ENCODE measurements around the gene ZNF385D. TPM values are rescaled to one million over a fixed set of nuclear protein-coding genes. Genes with fewer than 3 reads are reported as not detected.

Gene ZNF385D
- total and polyA plus RNA-seq, 5 donors from 2014 or later, result 2.7 TPM; not detected in 4

DNA sequence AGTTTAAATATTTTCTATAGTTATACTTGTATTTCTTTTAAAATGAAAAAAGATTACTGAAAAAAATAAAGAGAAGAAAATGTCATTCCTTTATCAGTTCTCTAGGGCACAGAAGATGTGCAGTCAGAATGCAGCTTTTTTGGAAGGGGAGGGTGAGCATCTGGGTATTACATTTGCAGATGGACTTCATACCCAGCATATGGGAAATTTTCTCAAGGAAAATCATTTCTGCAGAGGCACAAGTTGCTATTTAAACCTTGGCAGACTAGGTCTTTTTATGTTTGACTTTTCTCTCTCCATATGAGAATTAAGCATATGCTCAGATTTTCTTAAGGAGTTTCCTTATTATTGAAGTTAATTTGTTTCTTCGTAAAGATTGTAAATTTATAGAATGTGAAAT, 39.5 kb upstream of the ZNF385D start:
- Histone ChIP-seq H3K27me3 (ENCODE audit: control insufficient read depth, insufficient read depth, low read length) (no peaks in the 10 kb centered on the region), H3K4me3 (ENCODE audit: low read depth, low read length) (no peak overlapping the region), H3K36me3 (ENCODE audit: control insufficient read depth, insufficient read depth, low read length) (no peaks in the 10 kb centered on the region), H3K9me3 (ENCODE audit: control insufficient read depth in 2 of 2, low read length in 2 of 2) (peaks cover 0 to 6% of the 10 kb centered on the region in 2 experiments), H3K27ac (ENCODE audit: insufficient read depth, low read length, poor library complexity, severe bottlenecking) (no peak overlapping the region), H3K4me1 (ENCODE audit: control insufficient read depth, insufficient read depth, low read length, poor library complexity, severe bottlenecking) (no peaks in the 10 kb centered on the region)
- Mint-ChIP-seq H3K4me3 (no peak overlapping the region), H3K27me3 (no peaks in the 10 kb centered on the region), H3K4me1 (no peaks in the 10 kb centered on the region), H3K36me3 (no peaks in the 10 kb centered on the region), H3K9me3 (peaks cover 0 to 14% (median 7%) of the 10 kb centered on the region in 7 donors), H3K27ac (no peak overlapping the region)
- DNase-seq (no peak), ATAC-seq (ENCODE audit: low read depth in 2 of 2) (no peak)

DNA sequence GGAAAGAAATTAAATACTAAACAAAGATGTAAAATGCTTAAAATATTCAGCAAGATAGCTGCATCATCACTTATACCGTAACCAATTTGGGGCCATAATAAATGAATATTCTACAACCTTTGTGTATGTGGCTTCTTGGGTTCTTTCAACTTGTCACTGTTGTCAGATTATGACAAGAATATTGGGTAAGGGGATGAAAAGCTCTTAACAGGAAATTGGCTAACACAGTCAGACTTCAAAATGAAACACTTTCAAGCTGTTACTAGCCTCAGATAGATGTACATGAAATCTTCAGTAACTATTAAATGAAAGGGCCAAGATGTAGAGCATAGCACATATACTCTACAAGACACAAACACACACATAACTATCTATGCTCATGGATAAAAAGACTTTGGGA, 38.7 kb upstream of the ZNF385D start:
- ATAC-seq (ENCODE audit: low read depth in 2 of 2) (no peak), DNase-seq (no peak)
- H3K9me3 ChIP-seq (ENCODE audit: control insufficient read depth in 2 of 2, low read length in 2 of 2), result peaks cover 0 to 6% of the 10 kb centered on the region in 2 experiments
- H3K27ac ChIP-seq (ENCODE audit: insufficient read depth, low read length, poor library complexity, severe bottlenecking), result no peak overlapping the region
- H3K4me1 Mint-ChIP-seq, result no peaks in the 10 kb centered on the region
- no peaks in the 10 kb centered on the region for H3K4me1 ChIP-seq (ENCODE audit: control insufficient read depth, insufficient read depth, low read length, poor library complexity, severe bottlenecking)
- H3K36me3 ChIP-seq (ENCODE audit: control insufficient read depth, insufficient read depth, low read length), result no peaks in the 10 kb centered on the region
- H3K9me3 Mint-ChIP-seq, result peaks cover 0 to 14% (median 4%) of the 10 kb centered on the region in 7 donors
- H3K27ac Mint-ChIP-seq, result no peak overlapping the region
- no peaks in the 10 kb centered on the region for H3K36me3 Mint-ChIP-seq
- no peak overlapping the region for H3K4me3 ChIP-seq (ENCODE audit: low read depth, low read length)
- H3K4me3 Mint-ChIP-seq, result no peak overlapping the region
- H3K27me3 ChIP-seq (ENCODE audit: control insufficient read depth, insufficient read depth, low read length), result no peaks in the 10 kb centered on the region
- H3K27me3 Mint-ChIP-seq, result no peaks in the 10 kb centered on the region

DNA sequence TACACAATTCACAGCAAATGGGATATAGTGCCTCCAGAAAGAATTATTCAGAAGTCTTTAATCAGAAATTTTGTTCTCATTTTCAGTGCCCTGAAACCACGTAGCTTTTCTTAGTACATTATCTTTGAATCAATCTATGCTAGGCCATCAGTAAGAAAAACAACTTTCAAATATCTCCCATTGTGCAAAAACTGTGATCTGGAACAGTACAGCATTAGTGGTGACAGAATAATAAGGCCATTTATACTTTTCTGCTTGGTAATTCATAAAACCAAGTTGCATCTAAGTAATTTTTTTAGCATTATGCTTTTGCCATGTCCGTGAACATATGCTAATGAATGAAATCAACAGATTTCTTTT, 35.4 kb upstream of the ZNF385D start:
- Histone ChIP-seq H3K27ac (ENCODE audit: insufficient read depth, low read length, poor library complexity, severe bottlenecking) (no peak overlapping the region), H3K27me3 (ENCODE audit: control insufficient read depth, insufficient read depth, low read length) (no peaks in the 10 kb centered on the region), H3K4me3 (ENCODE audit: low read depth, low read length) (no peak overlapping the region), H3K36me3 (ENCODE audit: control insufficient read depth, insufficient read depth, low read length) (no peaks in the 10 kb centered on the region), H3K9me3 (ENCODE audit: control insufficient read depth in 2 of 2, low read length in 2 of 2) (no peaks in the 10 kb centered on the region), H3K4me1 (ENCODE audit: control insufficient read depth, insufficient read depth, low read length, poor library complexity, severe bottlenecking) (no peaks in the 10 kb centered on the region)
- H3K4me3 Mint-ChIP-seq, result no peak overlapping the region
- no peak for DNase-seq
- no peaks in the 10 kb centered on the region for H3K4me1 Mint-ChIP-seq
- H3K9me3 Mint-ChIP-seq, result peaks cover 0 to 14% (median 6%) of the 10 kb centered on the region in 7 donors
- no peak for ATAC-seq (ENCODE audit: low read depth in 2 of 2)
- H3K36me3 Mint-ChIP-seq, result no peaks in the 10 kb centered on the region
- H3K27ac Mint-ChIP-seq, result no peak overlapping the region
- no peaks in the 10 kb centered on the region for H3K27me3 Mint-ChIP-seq

DNA sequence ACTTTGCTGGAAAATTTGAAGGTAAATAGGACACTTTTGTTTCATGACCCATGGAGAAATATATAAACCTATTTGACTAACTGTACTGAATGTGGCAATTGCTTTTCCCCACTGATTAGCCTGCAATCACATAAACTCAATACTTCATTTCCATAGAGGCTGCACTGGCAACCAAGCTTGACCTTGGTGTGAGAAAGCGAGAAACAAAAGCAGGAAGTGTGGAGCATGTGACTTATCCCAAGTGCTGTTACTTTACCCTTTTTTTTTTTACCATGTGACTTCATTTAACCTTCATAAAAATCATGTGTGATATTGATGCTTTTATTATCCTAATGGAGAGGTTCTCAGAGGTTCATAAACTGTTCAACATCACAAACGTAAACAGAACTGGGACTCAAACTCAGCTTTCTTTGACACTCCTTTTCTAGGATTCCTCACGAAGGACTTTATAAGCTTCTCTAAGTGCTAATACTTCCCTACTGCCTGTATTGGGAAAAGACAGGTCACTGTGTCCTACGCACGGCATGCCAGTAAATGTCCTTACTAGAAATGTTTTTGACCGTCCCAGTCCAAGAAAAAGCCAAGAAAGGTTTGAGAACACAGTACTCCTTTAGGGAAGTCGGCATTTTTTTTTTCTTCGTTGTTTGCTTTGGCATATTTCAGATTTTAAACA, 34.9 kb upstream of the ZNF385D start:
- H3K27ac ChIP-seq (ENCODE audit: insufficient read depth, low read length, poor library complexity, severe bottlenecking), result no peak overlapping the region
- no peaks in the 10 kb centered on the region for H3K4me1 ChIP-seq (ENCODE audit: control insufficient read depth, insufficient read depth, low read length, poor library complexity, severe bottlenecking)
- H3K27me3 ChIP-seq (ENCODE audit: control insufficient read depth, insufficient read depth, low read length), result no peaks in the 10 kb centered on the region
- no peaks in the 10 kb centered on the region for H3K9me3 ChIP-seq (ENCODE audit: control insufficient read depth in 2 of 2, low read length in 2 of 2)
- Mint-ChIP-seq H3K27me3 (no peaks in the 10 kb centered on the region), H3K27ac (no peak overlapping the region), H3K9me3 (peaks cover 0 to 14% (median 6%) of the 10 kb centered on the region in 7 donors), H3K4me1 (no peaks in the 10 kb centered on the region), H3K4me3 (no peak overlapping the region), H3K36me3 (no peaks in the 10 kb centered on the region)
- H3K4me3 ChIP-seq (ENCODE audit: low read depth, low read length), result no peak overlapping the region
- DNase-seq (no peak), ATAC-seq (ENCODE audit: low read depth in 2 of 2) (no peak)
- no peaks in the 10 kb centered on the region for H3K36me3 ChIP-seq (ENCODE audit: control insufficient read depth, insufficient read depth, low read length)

DNA sequence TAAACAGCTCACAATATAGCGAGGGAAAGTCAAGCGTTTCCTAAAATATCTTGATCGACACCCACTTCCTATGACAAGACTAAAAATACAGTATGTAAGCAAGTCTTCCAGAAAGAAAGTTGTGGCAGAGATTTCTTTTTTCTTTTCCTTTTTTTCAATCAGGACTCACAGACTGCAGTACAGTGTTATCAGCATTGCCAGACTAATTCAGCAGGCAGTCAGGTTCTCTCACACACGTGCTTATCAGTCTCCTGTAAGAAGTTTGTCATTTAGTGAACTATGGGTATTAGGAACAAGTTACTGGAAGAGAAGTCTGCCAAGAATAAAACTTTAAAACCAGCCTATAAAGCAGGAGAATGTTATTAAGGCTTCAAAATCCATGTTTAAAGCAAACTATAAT, 32.8 kb upstream of the ZNF385D start:
- Histone ChIP-seq H3K4me3 (ENCODE audit: low read depth, low read length) (no peak overlapping the region), H3K27ac (ENCODE audit: insufficient read depth, low read length, poor library complexity, severe bottlenecking) (no peak overlapping the region), H3K36me3 (ENCODE audit: control insufficient read depth, insufficient read depth, low read length) (no peaks in the 10 kb centered on the region), H3K9me3 (ENCODE audit: control insufficient read depth in 2 of 2, low read length in 2 of 2) (no peaks in the 10 kb centered on the region), H3K4me1 (ENCODE audit: control insufficient read depth, insufficient read depth, low read length, poor library complexity, severe bottlenecking) (no peaks in the 10 kb centered on the region), H3K27me3 (ENCODE audit: control insufficient read depth, insufficient read depth, low read length) (no peaks in the 10 kb centered on the region)
- no peaks in the 10 kb centered on the region for H3K4me1 Mint-ChIP-seq
- peaks cover 0 to 14% (median 6%) of the 10 kb centered on the region in 7 donors for H3K9me3 Mint-ChIP-seq
- ATAC-seq (ENCODE audit: low read depth in 2 of 2), result no peak
- no peak for DNase-seq
- H3K36me3 Mint-ChIP-seq, result no peaks in the 10 kb centered on the region
- H3K27ac Mint-ChIP-seq, result no peak overlapping the region
- no peaks in the 10 kb centered on the region for H3K27me3 Mint-ChIP-seq
- H3K4me3 Mint-ChIP-seq, result no peak overlapping the region

DNA sequence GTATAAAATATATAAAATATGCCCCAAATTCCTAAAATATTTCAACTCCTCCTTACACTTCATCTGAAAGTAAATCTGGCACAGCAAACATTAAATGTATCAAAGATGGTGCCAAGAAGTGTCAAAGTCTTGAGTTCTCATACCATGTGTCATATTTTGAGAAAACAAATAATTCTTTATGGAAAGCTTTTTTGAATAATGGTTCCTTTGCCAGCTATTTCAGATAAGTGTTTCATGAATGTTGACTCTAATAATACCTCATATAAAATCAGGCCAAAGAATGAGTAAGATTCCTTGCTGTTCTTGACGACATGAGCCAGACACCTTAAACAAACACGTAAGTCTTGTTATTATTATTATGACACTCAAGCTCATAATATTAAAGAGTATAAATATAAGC, 30.3 kb upstream of the ZNF385D start:
- no peak for ATAC-seq (ENCODE audit: low read depth in 2 of 2)
- H3K9me3 ChIP-seq (ENCODE audit: control insufficient read depth in 2 of 2, low read length in 2 of 2), result no peaks in the 10 kb centered on the region
- H3K9me3 Mint-ChIP-seq, result peaks cover 0 to 9% (median 6%) of the 10 kb centered on the region in 7 donors
- no peaks in the 10 kb centered on the region for H3K27me3 Mint-ChIP-seq
- no peaks in the 10 kb centered on the region for H3K4me1 ChIP-seq (ENCODE audit: control insufficient read depth, insufficient read depth, low read length, poor library complexity, severe bottlenecking)
- no peak overlapping the region for H3K4me3 Mint-ChIP-seq
- no peaks in the 10 kb centered on the region for H3K36me3 Mint-ChIP-seq
- no peaks in the 10 kb centered on the region for H3K27me3 ChIP-seq (ENCODE audit: control insufficient read depth, insufficient read depth, low read length)
- no peak overlapping the region for H3K4me3 ChIP-seq (ENCODE audit: low read depth, low read length)
- no peaks in the 10 kb centered on the region for H3K36me3 ChIP-seq (ENCODE audit: control insufficient read depth, insufficient read depth, low read length)
- DNase-seq, result no peak
- H3K4me1 Mint-ChIP-seq, result no peaks in the 10 kb centered on the region
- H3K27ac ChIP-seq (ENCODE audit: insufficient read depth, low read length, poor library complexity, severe bottlenecking), result no peak overlapping the region
- H3K27ac Mint-ChIP-seq, result no peak overlapping the region

DNA sequence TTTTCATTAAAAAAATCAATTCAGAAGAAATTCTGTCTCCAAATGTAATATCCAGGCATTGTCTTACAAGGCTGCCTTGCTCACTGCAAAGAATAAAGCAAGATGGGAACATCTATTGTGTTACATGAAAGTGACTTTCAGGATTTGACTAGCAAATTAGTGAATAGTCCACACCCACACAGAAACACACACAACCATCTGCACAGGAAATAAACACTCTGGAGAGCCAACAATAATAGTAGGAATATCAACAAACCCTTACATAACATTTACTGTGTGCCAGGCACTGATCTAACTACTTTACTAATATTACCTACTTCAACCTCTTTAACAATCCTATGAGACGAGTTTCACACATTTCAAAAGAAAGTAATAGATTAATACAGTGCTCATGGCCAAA, 28.9 kb upstream of the ZNF385D start:
- no peak for DNase-seq
- H3K27me3 ChIP-seq (ENCODE audit: control insufficient read depth, insufficient read depth, low read length), result no peaks in the 10 kb centered on the region
- no peak overlapping the region for H3K27ac Mint-ChIP-seq

DNA sequence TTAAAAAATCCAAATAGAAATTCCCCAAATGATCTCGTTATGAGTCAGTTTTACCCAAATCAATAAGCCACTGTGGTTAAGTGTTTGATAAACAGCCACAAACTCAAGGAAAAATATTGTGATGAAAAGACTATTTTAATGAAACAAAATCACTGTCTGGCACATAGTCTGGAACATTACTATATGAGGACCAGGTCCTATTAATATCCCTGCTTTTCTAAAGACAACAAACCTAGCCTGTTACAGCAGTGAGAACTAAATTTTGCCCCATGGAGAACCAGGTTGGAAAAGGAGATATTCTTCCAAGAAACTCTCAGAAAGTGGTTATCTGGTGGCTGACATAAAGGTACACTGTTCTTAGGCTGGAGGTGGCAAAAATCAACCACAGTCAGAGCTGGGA, 27.7 kb upstream of the ZNF385D start:
- Histone ChIP-seq H3K36me3 (ENCODE audit: control insufficient read depth, insufficient read depth, low read length) (no peaks in the 10 kb centered on the region), H3K27ac (ENCODE audit: insufficient read depth, low read length, poor library complexity, severe bottlenecking) (no peak overlapping the region), H3K27me3 (ENCODE audit: control insufficient read depth, insufficient read depth, low read length) (no peaks in the 10 kb centered on the region), H3K4me3 (ENCODE audit: low read depth, low read length) (no peak overlapping the region), H3K4me1 (ENCODE audit: control insufficient read depth, insufficient read depth, low read length, poor library complexity, severe bottlenecking) (no peaks in the 10 kb centered on the region), H3K9me3 (ENCODE audit: control insufficient read depth in 2 of 2, low read length in 2 of 2) (no peaks in the 10 kb centered on the region)
- Mint-ChIP-seq H3K36me3 (no peaks in the 10 kb centered on the region), H3K27ac (no peak overlapping the region), H3K27me3 (no peaks in the 10 kb centered on the region), H3K4me3 (no peak overlapping the region), H3K9me3 (peaks cover 0 to 16% (median 6%) of the 10 kb centered on the region in 7 donors), H3K4me1 (no peaks in the 10 kb centered on the region)
- ATAC-seq (ENCODE audit: low read depth in 2 of 2), result no peak
- no peak for DNase-seq

More for the DNA sequence above, 28.9 kb upstream of the ZNF385D start:
- Mint-ChIP-seq H3K9me3 (peaks cover 0 to 9% (median 6%) of the 10 kb centered on the region in 7 donors), H3K36me3 (no peaks in the 10 kb centered on the region), H3K4me1 (no peaks in the 10 kb centered on the region), H3K4me3 (no peak overlapping the region), H3K27me3 (no peaks in the 10 kb centered on the region)
- H3K27ac ChIP-seq (ENCODE audit: insufficient read depth, low read length, poor library complexity, severe bottlenecking), result no peak overlapping the region
- no peak overlapping the region for H3K4me3 ChIP-seq (ENCODE audit: low read depth, low read length)
- ATAC-seq (ENCODE audit: low read depth in 2 of 2), result no peak
- H3K36me3 ChIP-seq (ENCODE audit: control insufficient read depth, insufficient read depth, low read length), result no peaks in the 10 kb centered on the region
- no peaks in the 10 kb centered on the region for H3K4me1 ChIP-seq (ENCODE audit: control insufficient read depth, insufficient read depth, low read length, poor library complexity, severe bottlenecking)
- no peaks in the 10 kb centered on the region for H3K9me3 ChIP-seq (ENCODE audit: control insufficient read depth in 2 of 2, low read length in 2 of 2)

Data from CD4-positive, CD25-positive, alpha-beta regulatory T cell (primary cell).